Natural killer cell treated with Interleukin-12 subunit alpha and Interleukin-12 subunit beta and Interleukin-15 and Interleukin-18, amount 100 ng/mL, for 72 hours (primary cell): ENCODE results near the gene AUH. TPM values are rescaled to one million over a fixed set of nuclear protein-coding genes. Genes with fewer than 3 reads are reported as not detected.

Experiments used
- ATAC-seq, 2 donors: fragments of 150-1000 bp; cut with Tn5 transposase in 1 of 2; sonication (Bioruptor Pico), chemical (Tn5 transposase) in 1 of 2; 2 replicates each; pipeline ENCODE4 v1.10.0; 2021
- DNase-seq: peaks from one replicate; pipeline ENCODE4 v3.0.0; 2022; ENCODE audit warnings: low spot score
- H3K27ac Mint-ChIP-seq, 2 donors: 1 replicate in 1 of 2; 2 replicates in 1 of 2; pipeline ENCODE4 v1.8.0; 2022; ENCODE audit warnings: mixed read lengths in 2 of 2, mild to moderate bottlenecking in 1 of 2, moderate library complexity in 1 of 2
- H3K27me3 Mint-ChIP-seq, 2 donors: 1 replicate in 1 of 2; 2 replicates in 1 of 2; pipeline ENCODE4 v1.8.0; 2022; ENCODE audit warnings: mixed read lengths in 2 of 2
- H3K36me3 Mint-ChIP-seq: one replicate; pipeline ENCODE4 v1.8.0; 2022; ENCODE audit warnings: mixed read lengths
- H3K4me1 Mint-ChIP-seq, 2 donors: 1 replicate in 1 of 2; 2 replicates in 1 of 2; pipeline ENCODE4 v1.8.0; 2022; ENCODE audit warnings: low read depth in 2 of 2, mixed read lengths in 2 of 2, mild to moderate bottlenecking in 1 of 2
- H3K4me3 Mint-ChIP-seq: one replicate; pipeline ENCODE4 v1.8.0; 2022; ENCODE audit warnings: mixed read lengths
- H3K9me3 Mint-ChIP-seq: 2 replicates; pipeline ENCODE4 v1.8.0; 2022; ENCODE audit warnings: mixed read lengths
- total RNA-seq, 2 donors: library from RNA; stranded (reverse); gene quantifications; one replicate each; pipeline ENCODE4 v1.2.3, GENCODE V29; 2022

Gene AUH
- total RNA-seq, 2 donors from 2014 or later: 19.4 to 25.2 TPM

GRCh38 chr9:91166796-91167366 is 194.8 kb downstream of the AUH start:
- no peaks in the 10 kb centered on the region for H3K27me3 Mint-ChIP-seq
- H3K36me3 Mint-ChIP-seq: peaks cover 16% of the 10 kb centered on the region
- H3K27ac Mint-ChIP-seq: peak overlapping the region in 1 of 2 donors; percentile 65
- no peak overlapping the region for H3K4me3 Mint-ChIP-seq
- H3K9me3 Mint-ChIP-seq: peaks cover 8% of the 10 kb centered on the region
- no peak for ATAC-seq
- peaks cover 46% of the 10 kb centered on the region in 2 donors for H3K4me1 Mint-ChIP-seq
- DNase-seq: no peak

- H3K4me3 Mint-ChIP-seq: peak overlapping the region; percentile 81
- H3K36me3 Mint-ChIP-seq: no peaks in the 10 kb centered on the region
- peak overlapping the region; percentile 97 to 98 for H3K27ac Mint-ChIP-seq
- peaks cover 49 to 51% of the 10 kb centered on the region in 2 donors for H3K4me1 Mint-ChIP-seq
- H3K27me3 Mint-ChIP-seq: no peaks in the 10 kb centered on the region
- peak; percentile 88 for ATAC-seq
- DNase-seq: peak; percentile 92
- H3K9me3 Mint-ChIP-seq: no peaks in the 10 kb centered on the region
Measured at GRCh38 chr9:91164724-91165520, 196.8 kb downstream of the AUH start.

Other genes starting within 250 kb of the AUH start
- 10 to 100 TPM; 28.7 to 79.7 TPM for gene NFIL3, start 61.9 kb upstream of the AUH start, total RNA-seq